Left kidney (tissue), 8 donors: Measurements from ENCODE around the gene TOB1. TPM values are rescaled to one million over a fixed set of nuclear protein-coding genes. Genes with fewer than 3 reads are reported as not detected.

ENCODE experiments used
- DNase-seq: peaks from one replicate; pipeline ENCODE4 v3.0.0-alpha.2; 2013
- long read RNA-seq, 8 donors: transcript quantifications; one replicate each; lab custom pipeline, GENCODE V29; 2026
- polyA plus RNA-seq: library from polyadenylated mRNA; unstranded; fragments of 120-200 nt; gene quantifications from one replicate; pipeline ENCODE4 v1.2.1, GENCODE V29; 2013; ENCODE audit not compliant: insufficient read length

TOB1 gene, protein sequence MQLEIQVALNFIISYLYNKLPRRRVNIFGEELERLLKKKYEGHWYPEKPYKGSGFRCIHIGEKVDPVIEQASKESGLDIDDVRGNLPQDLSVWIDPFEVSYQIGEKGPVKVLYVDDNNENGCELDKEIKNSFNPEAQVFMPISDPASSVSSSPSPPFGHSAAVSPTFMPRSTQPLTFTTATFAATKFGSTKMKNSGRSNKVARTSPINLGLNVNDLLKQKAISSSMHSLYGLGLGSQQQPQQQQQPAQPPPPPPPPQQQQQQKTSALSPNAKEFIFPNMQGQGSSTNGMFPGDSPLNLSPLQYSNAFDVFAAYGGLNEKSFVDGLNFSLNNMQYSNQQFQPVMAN
- 38.6 TPM for polyA plus RNA-seq
- long read RNA-seq, donor 1, transcript TOB1-202 (2 exons, 2,229 nt): major isoform, 22 of 22 reads
- long read RNA-seq, donor 1, partial matches to known transcripts: 0 of 22 reads
- long read RNA-seq, donor 1, other reads (novel, unspliced or antisense): 0 of 22 reads
- long read RNA-seq, donor 2, transcript TOB1-202 (2 exons, 2,229 nt): major isoform, 11 of 72 reads
- long read RNA-seq, donor 2, partial matches to known transcripts: 61 of 72 reads
- long read RNA-seq, donor 2, other reads (novel, unspliced or antisense): 0 of 72 reads
- long read RNA-seq, donor 3, transcript TOB1-202 (2 exons, 2,229 nt): major isoform, 15 of 16 reads
- long read RNA-seq, donor 3, partial matches to known transcripts: 0 of 16 reads
- long read RNA-seq, donor 3, other reads (novel, unspliced or antisense): 0 of 16 reads
- long read RNA-seq, donor 4, partial matches to known transcripts: 0 of 1 reads
- long read RNA-seq, donor 4, other reads (novel, unspliced or antisense): 0 of 1 reads
- long read RNA-seq, donor 5, transcript TOB1-202 (2 exons, 2,229 nt): major isoform, 23 of 24 reads
- long read RNA-seq, donor 5, partial matches to known transcripts: 0 of 24 reads
- long read RNA-seq, donor 5, other reads (novel, unspliced or antisense): 0 of 24 reads
- long read RNA-seq, donor 6, transcript TOB1-202 (2 exons, 2,229 nt): major isoform, 15 of 86 reads
- long read RNA-seq, donor 6, partial matches to known transcripts: 70 of 86 reads
- long read RNA-seq, donor 6, other reads (novel, unspliced or antisense): 0 of 86 reads
- long read RNA-seq, donor 7, transcript TOB1-202 (2 exons, 2,229 nt): major isoform, 14 of 14 reads
- long read RNA-seq, donor 7, partial matches to known transcripts: 0 of 14 reads
- long read RNA-seq, donor 7, other reads (novel, unspliced or antisense): 0 of 14 reads
- long read RNA-seq, donor 8, transcript TOB1-202 (2 exons, 2,229 nt): major isoform, 10 of 35 reads
- long read RNA-seq, donor 8, partial matches to known transcripts: 25 of 35 reads
- long read RNA-seq, donor 8, other reads (novel, unspliced or antisense): 0 of 35 reads

DNA sequence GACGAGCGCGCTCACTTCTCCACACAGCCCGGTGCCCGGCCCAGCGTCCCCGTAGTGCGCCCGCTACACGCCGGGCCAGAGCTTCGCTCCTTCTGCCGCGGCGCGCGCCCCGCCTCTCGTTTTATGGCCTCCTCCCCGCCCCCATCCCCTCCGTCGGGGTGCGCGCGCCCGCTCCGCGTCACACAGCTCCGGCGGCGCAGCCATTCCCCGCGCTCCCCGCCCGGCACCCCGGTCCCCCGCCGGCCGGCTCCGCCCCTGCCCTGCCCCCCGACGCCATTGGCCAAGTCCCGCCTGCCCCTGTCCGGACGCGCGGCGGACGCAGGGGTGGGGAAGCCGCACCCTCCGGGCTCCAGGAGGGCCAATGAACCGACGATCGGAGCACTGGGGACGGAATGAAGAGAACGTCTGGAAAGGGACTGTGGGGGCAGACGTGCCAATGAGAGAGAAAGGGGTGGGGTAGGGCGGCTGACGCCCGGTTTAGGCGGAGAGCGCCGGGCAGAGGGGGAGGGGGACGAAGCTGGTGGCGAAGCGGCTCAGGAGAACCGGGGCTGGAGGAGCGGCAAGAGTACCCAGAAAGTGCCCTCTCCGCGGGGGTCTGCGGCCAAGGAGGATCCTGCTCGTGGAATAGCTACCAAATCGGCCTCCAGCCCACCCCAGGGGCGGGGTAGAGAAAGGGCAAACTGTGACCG is at the start of gene TOB1:
TSS of gene TOB1 (minus strand) at position 94 of the 689 bp plus-strand sequence. CDS start 2,337 bp downstream, outside the sequence.
- peak; percentile 95 for DNase-seq

DNA sequence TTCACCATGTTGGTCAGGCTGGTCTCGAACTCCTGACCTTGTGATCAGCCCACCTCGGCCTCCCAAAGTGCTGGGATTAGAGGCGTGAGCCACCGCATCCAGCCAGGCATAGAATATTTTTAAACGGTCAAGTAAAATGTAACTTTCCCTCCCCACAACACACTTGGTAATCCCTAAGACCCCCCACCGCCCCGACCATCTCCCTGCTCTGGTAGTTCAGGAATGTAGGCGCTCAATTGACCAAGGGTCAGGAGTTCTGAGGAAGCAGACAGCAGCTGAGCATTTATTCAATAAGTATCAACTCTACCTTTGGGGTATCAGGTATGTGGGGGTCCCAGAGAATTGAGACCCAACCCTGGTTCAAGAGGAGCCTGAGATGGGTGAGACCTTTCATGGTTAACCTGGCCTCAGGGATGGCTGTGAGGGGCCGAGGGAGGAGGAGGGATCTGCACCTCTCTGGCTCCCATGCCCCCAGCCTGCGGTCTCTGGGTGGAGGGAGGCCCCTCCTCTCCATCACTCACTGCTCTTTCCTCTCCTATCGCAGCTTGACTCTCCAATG is 48.4 kb upstream of the TOB1 start:
- no peak for DNase-seq

DNA sequence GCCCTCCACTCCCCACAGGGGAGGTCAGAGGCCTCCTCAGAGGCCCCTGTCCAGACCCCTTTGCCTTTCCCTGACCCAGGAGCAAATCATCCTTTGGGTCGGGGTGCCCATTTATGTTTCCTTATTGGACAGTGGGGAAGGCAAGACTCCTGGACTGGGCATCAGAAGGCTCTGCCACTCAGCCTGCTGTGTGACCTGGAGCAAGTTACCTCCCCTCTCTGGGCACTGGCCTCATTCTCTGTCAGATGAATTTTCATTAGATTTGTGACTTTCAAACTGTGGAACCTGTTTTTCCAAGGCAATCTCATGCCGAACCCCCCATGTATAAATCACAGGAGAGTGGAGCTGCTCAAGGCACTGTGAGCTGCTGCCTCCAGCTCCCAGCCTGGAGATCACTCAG is 47.0 kb upstream of the TOB1 start:
- no peak for DNase-seq

DNA sequence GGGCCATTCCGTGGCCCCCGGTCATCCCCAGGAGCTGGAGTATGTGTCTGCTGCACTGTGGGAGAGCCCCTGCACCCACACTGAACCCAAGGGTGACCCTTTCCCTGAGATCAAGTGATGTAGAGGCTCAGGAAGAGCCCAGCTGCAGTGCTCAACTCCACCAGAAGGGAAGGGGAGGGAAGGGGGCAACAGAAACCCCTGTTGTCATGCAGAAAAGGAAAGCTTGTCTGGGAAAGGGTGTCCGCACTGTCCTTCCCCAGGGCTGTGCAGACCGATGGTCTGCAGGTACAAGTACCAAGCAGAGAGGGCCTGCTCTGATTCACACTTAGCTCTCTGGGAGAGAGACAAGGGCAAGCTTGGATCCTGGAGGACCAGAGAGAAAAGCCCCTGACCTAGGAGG is 45.7 kb upstream of the TOB1 start:
- no peak for DNase-seq

DNA sequence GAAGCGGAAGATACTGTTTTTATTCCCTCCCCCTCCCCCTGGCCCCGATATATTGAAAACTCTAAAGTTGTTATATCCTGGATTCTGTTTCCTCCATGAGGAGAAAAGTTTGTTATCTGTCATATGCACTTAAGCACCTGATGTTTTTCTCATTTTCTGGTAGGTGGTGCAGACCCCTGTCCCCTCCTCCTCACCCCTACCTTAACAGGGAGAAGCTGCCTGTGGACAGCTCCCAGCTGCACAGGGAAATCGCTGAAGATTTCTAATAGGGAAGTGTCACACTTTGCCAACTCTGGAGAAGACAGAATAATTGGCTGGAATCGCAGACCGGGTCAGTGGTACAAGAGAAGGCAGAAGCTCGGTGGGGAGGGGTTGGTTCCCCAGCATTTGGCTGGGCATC is 45.3 kb upstream of the TOB1 start:
- no peak for DNase-seq

DNA sequence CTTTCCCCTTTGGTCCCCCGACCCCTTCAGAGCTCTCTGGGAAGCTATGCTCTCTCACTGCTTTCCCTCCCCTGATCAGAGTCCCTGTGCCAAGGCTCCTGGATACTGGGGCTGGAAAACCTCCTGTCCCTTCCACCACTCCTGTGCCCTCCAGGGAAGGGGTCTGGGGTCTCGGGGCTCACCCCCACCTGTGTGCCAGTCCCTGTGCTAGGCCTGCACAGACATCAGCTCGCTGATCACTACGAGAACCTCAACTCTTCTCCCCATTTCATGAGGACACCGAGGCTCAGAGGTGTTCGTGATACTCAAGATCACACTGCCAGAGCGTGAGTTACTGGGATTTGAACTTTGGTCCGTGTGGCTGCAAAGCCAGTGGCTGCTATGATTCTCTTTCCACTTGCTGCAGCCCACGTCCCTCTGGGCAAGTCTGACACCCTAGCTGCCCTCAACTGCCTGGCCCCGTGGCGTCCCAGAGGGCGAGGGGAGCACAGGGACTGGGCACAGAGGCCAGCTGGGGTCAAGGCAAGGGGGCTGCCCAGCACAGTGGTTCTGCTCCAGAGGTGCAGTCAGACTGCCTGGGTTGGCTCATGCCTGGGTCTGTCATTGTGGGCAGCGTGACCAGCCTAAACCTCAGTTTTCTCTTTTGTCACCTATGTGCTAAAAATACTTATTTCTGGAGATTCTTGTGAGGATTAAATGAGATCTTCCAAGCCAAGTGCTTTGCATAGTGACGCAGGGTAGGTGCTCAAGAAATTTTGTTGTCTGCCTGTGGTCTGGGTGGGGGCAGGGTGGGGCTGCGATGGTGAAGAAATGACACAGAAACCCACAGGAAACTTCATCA is 43.8 kb upstream of the TOB1 start:
- no peak for DNase-seq

DNA sequence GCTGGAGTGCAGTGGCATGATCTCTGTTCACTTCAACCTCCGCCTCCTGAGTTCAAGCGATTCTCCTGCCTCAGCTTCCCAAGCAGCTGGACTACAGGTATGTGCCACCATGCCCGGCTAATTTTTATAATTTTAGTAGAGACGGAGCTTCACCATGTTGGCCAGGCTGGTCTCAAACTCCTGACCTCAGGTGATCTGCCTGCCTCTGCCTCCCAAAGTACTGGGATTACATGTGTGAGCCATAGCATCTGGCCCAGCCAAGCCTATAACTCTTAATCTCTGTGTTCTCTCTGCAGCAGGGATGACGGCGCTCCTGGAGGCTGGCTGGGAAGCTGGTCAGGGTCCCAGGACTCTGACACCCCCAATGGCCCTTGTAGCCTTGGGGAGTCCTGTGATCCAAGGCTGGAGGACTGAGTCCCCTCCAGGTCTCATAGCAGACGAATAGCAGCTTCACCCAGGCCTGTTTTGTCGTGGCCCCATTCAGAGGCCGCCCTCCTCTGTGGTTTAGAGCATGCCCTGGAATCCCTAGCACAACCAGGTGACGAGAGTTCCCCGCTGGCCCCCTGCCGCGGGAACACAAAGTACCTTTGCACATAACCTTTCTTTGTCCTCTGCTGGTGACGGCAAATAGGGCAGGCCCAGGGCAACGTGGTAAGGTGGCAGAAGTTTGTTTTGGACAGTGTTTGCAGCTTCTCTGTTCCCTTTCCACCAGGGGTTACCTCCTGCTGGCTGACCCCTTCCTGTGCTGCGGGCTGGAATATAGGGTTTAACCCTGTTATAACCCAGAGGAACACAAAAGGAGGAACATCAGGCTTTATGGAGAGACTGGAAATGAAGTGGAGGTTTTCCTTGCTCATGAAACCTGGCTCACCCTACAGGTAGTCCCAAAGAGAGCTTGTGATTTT is 43.0 kb upstream of the TOB1 start:
- no peak for DNase-seq

DNA sequence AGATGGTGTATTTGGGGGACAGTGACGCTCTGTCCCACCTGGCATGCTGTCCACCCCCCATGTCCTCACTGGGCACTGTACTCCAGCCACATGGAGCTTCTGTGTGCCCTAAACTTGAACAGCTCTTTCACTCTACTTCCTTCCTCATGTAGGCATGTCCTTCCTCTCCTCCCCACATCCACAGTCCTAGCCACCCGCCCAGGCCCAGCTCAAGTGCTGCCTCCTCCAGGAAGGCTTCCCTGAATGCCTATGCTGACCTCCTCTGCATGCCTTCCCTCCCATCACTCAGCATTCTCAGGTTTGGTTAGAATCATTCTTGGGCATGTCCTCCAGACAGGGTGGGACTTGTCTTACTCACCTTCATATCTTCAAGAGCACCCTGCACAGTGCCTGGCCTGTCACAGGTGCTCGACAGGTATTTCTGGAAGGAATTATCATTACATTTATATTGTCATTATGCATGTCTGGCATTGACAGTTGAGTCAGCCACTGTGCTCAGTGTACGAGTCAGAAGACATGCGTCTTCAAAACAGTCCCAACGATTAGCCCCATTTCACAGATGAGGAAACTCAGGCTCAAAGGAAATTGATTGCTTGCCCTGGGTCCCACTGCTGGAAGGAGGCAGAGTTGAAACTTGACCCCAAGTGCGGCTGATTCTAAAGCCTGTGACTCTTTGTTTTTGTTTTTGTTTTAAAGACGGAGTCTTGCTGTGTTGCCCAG is 42.1 kb upstream of the TOB1 start:
- no peak for DNase-seq

DNA sequence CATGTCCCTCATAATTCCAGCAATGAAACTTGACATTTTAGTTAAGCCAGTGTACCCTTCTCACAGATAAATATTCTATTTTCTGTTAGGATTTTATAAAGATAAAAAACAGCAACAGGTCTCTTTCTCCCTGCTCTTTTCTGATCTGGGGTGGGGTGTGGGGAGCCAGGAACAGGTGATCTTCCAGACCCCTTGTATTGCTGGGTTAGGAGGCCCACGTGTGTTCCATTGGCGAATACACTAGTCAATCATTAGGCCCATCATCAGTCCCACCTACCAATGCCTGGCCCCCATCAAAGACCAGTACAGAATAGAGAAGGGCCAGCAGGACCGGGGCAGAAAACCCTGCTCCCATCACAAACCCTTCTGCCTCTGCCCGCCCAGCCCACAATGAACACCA is 40.3 kb upstream of the TOB1 start:
- DNase-seq: no peak

DNA sequence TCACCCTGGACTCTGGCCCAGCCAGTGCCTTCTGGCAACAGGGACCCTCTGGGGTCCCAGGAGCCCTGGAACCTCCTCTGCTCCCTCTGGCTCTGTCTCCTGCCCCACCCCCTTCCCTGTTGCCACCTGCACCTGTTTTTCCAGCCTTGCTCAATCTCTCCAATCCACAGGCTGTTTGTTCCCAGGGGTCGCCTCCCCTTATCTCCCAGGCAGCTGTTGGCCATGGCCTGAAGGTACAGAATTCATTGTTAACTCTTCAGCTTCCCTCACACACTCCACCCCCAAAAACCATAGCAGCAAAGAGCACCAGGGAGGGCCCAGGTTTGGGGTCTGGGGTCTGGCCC is 39.3 kb upstream of the TOB1 start:
- no peak for DNase-seq

DNA sequence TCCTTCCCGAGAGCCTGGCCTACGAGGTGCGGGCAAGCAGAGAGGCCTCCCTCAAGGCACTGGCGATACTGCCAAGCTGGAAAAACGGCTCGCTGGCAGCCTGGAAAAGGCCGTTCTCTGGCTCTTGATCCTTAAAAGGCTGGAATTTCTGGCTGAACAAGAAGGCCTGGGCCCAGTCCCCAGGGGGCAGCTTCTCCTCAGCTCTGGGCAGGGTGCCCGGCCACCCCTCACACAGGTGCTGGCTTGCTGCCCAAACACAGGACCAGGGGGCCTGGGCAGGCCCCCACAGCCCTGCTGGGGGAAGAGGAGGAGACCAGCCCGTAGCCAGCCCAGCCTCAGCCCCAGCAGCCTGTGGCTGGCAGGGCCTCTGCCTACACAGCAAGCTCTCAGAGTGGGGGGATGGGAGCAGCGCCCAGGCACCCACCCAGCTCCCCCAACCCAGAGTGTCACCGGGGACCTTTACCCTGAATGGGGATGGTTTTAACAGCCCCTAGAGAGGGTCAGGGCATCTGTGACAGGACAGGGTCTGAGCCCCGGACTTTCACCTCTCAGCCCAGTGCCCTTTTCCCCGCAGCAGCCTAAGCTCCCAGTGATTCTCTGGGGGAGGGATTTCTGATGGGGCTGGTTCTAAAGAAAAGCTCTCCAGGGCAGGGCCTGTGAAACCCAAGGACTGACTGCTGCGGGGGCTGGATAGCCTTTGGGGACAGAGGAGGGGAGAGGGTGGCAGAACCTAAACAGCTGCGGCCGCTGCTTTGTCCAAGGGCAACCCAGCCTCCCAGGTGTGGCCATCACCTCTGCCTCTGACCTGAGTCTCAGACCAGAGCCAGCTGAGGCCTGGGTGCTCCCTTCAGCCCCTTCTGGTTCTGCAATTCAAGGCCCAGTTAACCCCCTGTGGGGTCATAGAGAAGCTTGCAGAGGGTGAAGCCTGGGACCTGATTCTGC is 38.6 kb upstream of the TOB1 start:
- no peak for DNase-seq

DNA sequence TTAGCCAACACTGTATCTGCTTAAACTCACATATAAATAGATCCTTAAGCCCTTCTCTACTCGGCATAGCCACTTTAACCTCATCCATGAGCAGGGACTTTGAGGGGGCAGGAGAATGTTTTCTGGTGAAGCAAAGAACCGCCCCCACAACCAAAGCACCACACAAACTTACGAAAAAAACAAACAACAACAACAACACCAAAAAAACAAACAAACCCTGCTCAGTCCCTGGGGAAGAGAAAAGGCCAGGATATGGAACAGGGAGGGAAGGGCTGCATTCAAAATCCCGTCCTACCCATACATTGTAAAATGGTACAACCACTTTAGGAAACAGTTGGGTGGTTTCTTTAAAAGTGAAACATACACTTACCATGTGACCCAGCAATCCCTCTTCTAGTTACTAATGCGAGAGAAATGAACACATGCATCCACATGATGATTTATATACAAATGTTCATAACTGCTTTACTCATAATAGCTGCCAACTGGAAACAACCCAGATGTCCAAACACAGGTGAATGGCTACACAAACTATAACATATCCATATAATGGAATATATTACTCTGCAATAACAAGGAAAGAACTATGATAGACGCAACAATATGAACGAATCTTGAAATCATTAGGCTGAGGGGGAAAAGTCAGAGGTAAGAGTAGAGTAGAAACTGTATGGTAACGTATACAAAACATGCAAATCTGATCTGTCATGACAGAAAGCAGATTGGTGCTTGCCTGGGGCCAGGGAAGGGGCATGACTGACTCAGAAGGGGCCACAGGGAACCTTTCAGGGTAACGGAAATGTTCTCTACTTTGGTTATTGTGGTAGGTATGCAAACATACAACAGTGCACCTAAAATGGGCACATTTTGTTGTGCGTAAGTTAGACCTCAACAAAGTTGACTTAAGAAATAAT is 37.7 kb upstream of the TOB1 start:
- no peak for DNase-seq

DNA sequence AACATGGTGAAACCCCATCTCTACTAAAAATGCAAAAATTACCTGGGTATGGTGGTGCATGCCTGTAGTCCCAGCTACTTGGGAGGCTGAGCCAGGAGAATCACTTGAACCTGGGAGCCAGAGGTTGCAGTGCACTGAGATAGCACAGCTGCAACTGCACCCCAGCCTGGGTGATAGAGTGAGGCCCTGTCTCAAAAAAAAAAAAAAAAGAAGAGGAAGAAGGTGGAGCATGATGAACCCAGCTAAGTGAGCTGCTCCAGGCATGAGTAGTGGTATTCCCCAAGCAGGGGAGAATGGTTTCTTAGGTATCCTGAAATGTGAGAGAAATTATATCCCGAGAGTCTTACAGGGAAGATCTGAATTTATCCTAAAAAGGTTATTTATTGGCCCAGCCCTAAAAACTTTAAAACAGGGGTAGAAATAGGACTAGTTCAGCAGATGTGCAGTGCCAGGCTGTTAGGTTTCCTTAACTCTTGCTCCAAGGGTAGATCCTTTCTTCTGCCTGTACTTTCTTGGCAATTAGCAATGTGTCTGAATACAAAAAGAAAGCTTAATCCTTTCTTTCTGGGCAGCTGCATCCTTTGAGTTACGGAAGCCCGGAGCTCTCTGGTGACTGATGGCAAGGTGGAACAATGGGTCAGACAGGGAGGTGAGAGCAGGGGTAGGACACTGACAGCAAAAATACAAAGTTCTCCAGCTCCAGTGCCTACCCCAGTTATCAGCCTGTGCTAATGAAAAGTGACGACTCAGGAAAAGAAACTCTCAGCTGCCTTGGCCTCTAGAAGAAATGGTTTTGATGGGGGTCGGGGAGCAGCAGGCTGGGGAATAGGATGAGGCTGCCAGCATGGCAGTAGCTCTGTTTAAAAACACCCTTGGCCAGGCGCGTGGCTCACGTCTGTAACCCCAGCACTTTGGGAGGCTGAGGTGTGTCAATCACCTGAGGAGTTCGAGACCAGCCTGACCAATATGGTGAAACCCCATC is 36.5 kb upstream of the TOB1 start:
- DNase-seq: no peak

DNA sequence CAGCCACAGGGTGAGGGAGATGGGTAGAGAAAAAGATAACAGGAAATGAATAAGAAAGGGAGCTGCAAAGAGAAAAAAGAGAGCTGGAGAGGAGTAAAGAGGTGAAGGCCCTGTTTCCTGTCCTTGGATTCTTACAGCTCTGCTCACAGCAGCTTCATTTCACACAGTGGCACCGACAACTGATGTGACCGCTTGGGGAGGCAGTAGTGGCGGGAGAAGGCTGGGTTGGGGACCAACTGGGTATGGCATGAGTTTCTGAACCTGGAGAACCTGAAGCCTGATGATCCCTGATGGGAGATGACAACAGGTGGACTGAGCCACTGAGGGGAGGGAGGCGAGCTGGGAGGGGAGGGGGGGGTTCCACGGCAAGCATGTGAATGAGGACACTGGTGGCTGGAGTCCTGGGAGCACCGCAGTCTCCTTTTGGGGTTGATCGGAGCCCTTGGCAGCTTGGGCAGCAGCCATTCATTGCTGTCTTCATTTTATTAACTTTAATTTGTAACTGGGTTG is 34.3 kb upstream of the TOB1 start:
- DNase-seq: no peak
